Measurements from ENCODE around the gene ZNF446.

DNA sequence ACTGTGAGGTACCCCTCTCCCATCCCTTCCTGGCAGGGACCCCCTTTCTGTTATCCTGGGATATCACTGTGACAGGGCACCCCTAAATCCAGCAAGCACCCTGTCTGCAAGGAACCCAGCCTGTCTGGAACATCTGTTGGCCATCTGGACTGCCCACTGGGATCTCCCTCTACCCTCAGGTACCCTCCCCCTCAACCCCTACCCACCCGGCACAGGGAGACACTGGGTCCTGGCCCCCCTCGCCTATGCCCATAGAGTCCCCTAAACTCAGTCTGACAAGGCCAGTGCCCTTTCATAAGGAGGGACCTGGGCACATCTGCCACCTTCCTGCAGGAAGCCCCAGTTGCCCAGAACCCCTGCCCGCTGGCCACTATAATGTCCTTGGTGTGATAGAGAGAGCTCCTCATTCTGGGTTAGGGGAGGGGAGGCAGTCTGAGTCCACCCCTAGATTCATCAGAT lies 38.4 kb downstream of the ZNF446 start:
- TF ChIP-seq EZH2 (IDR thresholded peaks at IDR 0.05; ENCODE audit: insufficient read depth, poor library complexity, severe bottlenecking): no peak
- TF ChIP-seq EZH2phosphoT487 (IDR thresholded peaks at IDR 0.05; ENCODE audit: insufficient read depth, low read depth): no peak

Data from GM23248 (cell line).